Measurements from ENCODE around the gene CPNE1. TPM values are rescaled to one million over a fixed set of nuclear protein-coding genes. Genes with fewer than 3 reads are reported as not detected.

Gene CPNE1
- total and polyA plus RNA-seq, 5 donors from 2014 or later, result 175 to 398 (median 329) TPM

GRCh38 chr20:35700625-35701148, 36.0 kb upstream of the CPNE1 start:
- Mint-ChIP-seq H3K4me1 (peaks cover 22 to 62% (median 38%) of the 10 kb centered on the region in 4 donors), H3K36me3 (peaks cover 28% of the 10 kb centered on the region), H3K9me3 (peaks cover 0 to 1% (median 0%) of the 10 kb centered on the region in 7 donors), H3K27ac (peak overlapping the region in 2 of 3 donors; percentile 78 to 89), H3K27me3 (no peaks in the 10 kb centered on the region), H3K4me3 (peak overlapping the region; percentile 90 to 98 (median 94))
- H3K27ac ChIP-seq (ENCODE audit: insufficient read depth, low read length, poor library complexity, severe bottlenecking), result peak overlapping the region; percentile 90
- H3K4me1 ChIP-seq (ENCODE audit: control insufficient read depth, insufficient read depth, low read length, poor library complexity, severe bottlenecking), result peaks cover 27% of the 10 kb centered on the region
- ATAC-seq (ENCODE audit: low read depth in 2 of 2), result no peak
- H3K4me3 ChIP-seq (ENCODE audit: low read depth, low read length), result no peak overlapping the region
- peaks cover 47% of the 10 kb centered on the region for H3K36me3 ChIP-seq (ENCODE audit: control insufficient read depth, insufficient read depth, low read length)
- H3K27me3 ChIP-seq (ENCODE audit: control insufficient read depth, insufficient read depth, low read length), result no peaks in the 10 kb centered on the region
- no peaks in the 10 kb centered on the region for H3K9me3 ChIP-seq (ENCODE audit: control insufficient read depth in 2 of 2, low read length in 2 of 2)
- no peak for DNase-seq

- ATAC-seq (ENCODE audit: low read depth in 2 of 2) (no peak), DNase-seq (no peak)
- Mint-ChIP-seq H3K27ac (peak overlapping the region; percentile 89 to 98 (median 94)), H3K4me3 (peak overlapping the region; percentile 90 to 98 (median 94)), H3K36me3 (peaks cover 33% of the 10 kb centered on the region), H3K27me3 (no peaks in the 10 kb centered on the region), H3K9me3 (peaks cover 0 to 1% (median 0%) of the 10 kb centered on the region in 7 donors), H3K4me1 (peaks cover 22 to 64% (median 40%) of the 10 kb centered on the region in 4 donors)
- peaks cover 27% of the 10 kb centered on the region for H3K4me1 ChIP-seq (ENCODE audit: control insufficient read depth, insufficient read depth, low read length, poor library complexity, severe bottlenecking)
- H3K27me3 ChIP-seq (ENCODE audit: control insufficient read depth, insufficient read depth, low read length), result no peaks in the 10 kb centered on the region
- H3K27ac ChIP-seq (ENCODE audit: insufficient read depth, low read length, poor library complexity, severe bottlenecking), result peak overlapping the region; percentile 90
- H3K36me3 ChIP-seq (ENCODE audit: control insufficient read depth, insufficient read depth, low read length), result peaks cover 46% of the 10 kb centered on the region
- peak overlapping the region; percentile 92 for H3K4me3 ChIP-seq (ENCODE audit: low read depth, low read length)
- H3K9me3 ChIP-seq (ENCODE audit: control insufficient read depth in 2 of 2, low read length in 2 of 2), result no peaks in the 10 kb centered on the region
These were observed 35.4 kb upstream of the CPNE1 start for GRCh38 chr20:35699957-35700624.

- Histone ChIP-seq H3K27me3 (ENCODE audit: control insufficient read depth, insufficient read depth, low read length) (no peaks in the 10 kb centered on the region), H3K36me3 (ENCODE audit: control insufficient read depth, insufficient read depth, low read length) (peaks cover 41% of the 10 kb centered on the region), H3K9me3 (ENCODE audit: control insufficient read depth in 2 of 2, low read length in 2 of 2) (no peaks in the 10 kb centered on the region), H3K4me3 (ENCODE audit: low read depth, low read length) (peak within 1 kb of the TSS; percentile 92), H3K27ac (ENCODE audit: insufficient read depth, low read length, poor library complexity, severe bottlenecking) (peak within 1 kb of the TSS; percentile 90), H3K4me1 (ENCODE audit: control insufficient read depth, insufficient read depth, low read length, poor library complexity, severe bottlenecking) (peaks cover 27% of the 10 kb centered on the region)
- Mint-ChIP-seq H3K27me3 (no peaks in the 10 kb centered on the region), H3K27ac (peak within 1 kb of the TSS; percentile 89 to 98 (median 94)), H3K4me3 (peak within 1 kb of the TSS; percentile 90 to 98 (median 94)), H3K36me3 (peaks cover 27% of the 10 kb centered on the region), H3K4me1 (peaks cover 22 to 58% (median 37%) of the 10 kb centered on the region in 4 donors), H3K9me3 (peaks cover 0 to 1% (median 0%) of the 10 kb centered on the region in 7 donors)
- DNase-seq, result peak; percentile 83 to 90 (median 84)
- ATAC-seq (ENCODE audit: low read depth in 2 of 2), result peak; percentile 91
These were observed 34.6 kb upstream of the CPNE1 start, which contains the start of the genes NFS1 and ROMO1 for GRCh38 chr20:35699127-35699956. TSS of gene NFS1 (minus strand) at chr20:35699352. CDS start at chr20:35699288, 64 bp downstream. TSS of gene ROMO1 (plus strand) at chr20:35699405. CDS start at chr20:35699633, 228 bp downstream.

- ATAC-seq (ENCODE audit: low read depth in 2 of 2), result peak; percentile 4 to 11
- DNase-seq, result peak in 1 of 3 donors; percentile 36
- peak overlapping the region; percentile 89 for H3K4me3 ChIP-seq (ENCODE audit: low read depth, low read length)
- peak overlapping the region; percentile 70 to 94 (median 88) for H3K27ac Mint-ChIP-seq
- no peaks in the 10 kb centered on the region for H3K27me3 Mint-ChIP-seq
- peaks cover 19% of the 10 kb centered on the region for H3K36me3 Mint-ChIP-seq
- H3K27ac ChIP-seq (ENCODE audit: insufficient read depth, low read length, poor library complexity, severe bottlenecking), result peak overlapping the region; percentile 90
- no peaks in the 10 kb centered on the region for H3K27me3 ChIP-seq (ENCODE audit: control insufficient read depth, insufficient read depth, low read length)
- peaks cover 37% of the 10 kb centered on the region for H3K36me3 ChIP-seq (ENCODE audit: control insufficient read depth, insufficient read depth, low read length)
- peaks cover 22 to 52% (median 36%) of the 10 kb centered on the region in 4 donors for H3K4me1 Mint-ChIP-seq
- peaks cover 27% of the 10 kb centered on the region for H3K4me1 ChIP-seq (ENCODE audit: control insufficient read depth, insufficient read depth, low read length, poor library complexity, severe bottlenecking)
- H3K4me3 Mint-ChIP-seq, result peak overlapping the region; percentile 90 to 98 (median 94)
- no peaks in the 10 kb centered on the region for H3K9me3 ChIP-seq (ENCODE audit: control insufficient read depth in 2 of 2, low read length in 2 of 2)
- H3K9me3 Mint-ChIP-seq, result peaks cover 0 to 1% (median 0%) of the 10 kb centered on the region in 7 donors
These were observed 33.8 kb upstream of the CPNE1 start for GRCh38 chr20:35698298-35699126.

DNA sequence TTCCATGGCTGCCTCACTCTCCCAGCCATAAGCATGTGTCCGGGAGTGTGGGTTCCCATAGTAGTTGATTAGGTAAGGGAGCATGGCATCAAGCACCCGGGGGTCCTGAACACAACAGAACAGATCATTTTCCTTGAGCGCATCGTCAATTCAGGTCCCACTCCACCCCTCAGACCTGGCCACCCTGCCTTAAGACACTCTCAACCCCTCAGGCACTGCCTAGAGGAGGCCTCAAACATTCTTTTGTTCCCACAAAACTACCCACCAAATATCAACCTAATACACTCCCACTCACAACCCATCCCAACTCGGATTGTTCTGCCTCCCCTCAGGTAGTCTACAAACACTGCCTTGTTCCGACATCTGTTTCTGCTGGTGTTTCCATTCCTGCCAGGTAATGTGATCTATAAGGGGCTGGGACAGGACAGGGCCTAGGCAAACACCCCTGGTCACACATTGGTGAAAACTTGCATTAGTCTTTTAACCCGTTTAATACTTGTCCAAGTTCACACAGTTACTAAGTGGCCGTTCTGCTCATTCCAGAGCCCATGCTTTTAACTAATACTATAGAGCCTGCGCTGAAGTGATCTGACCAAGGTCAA, 33.1 kb upstream of the CPNE1 start:
- peaks cover 36% of the 10 kb centered on the region for H3K36me3 ChIP-seq (ENCODE audit: control insufficient read depth, insufficient read depth, low read length)
- no peak overlapping the region for H3K27ac ChIP-seq (ENCODE audit: insufficient read depth, low read length, poor library complexity, severe bottlenecking)
- H3K27ac Mint-ChIP-seq, result peak overlapping the region; percentile 38 to 94 (median 88)
- DNase-seq, result no peak
- H3K9me3 Mint-ChIP-seq, result peaks cover 0 to 1% (median 0%) of the 10 kb centered on the region in 7 donors
- peaks cover 22 to 48% (median 35%) of the 10 kb centered on the region in 4 donors for H3K4me1 Mint-ChIP-seq
- H3K9me3 ChIP-seq (ENCODE audit: control insufficient read depth in 2 of 2, low read length in 2 of 2), result no peaks in the 10 kb centered on the region
- H3K4me1 ChIP-seq (ENCODE audit: control insufficient read depth, insufficient read depth, low read length, poor library complexity, severe bottlenecking), result peaks cover 24% of the 10 kb centered on the region
- peak overlapping the region; percentile 89 for H3K4me3 ChIP-seq (ENCODE audit: low read depth, low read length)
- no peaks in the 10 kb centered on the region for H3K27me3 ChIP-seq (ENCODE audit: control insufficient read depth, insufficient read depth, low read length)
- ATAC-seq (ENCODE audit: low read depth in 2 of 2), result no peak
- H3K27me3 Mint-ChIP-seq, result no peaks in the 10 kb centered on the region
- H3K4me3 Mint-ChIP-seq, result peak overlapping the region; percentile 90 to 98 (median 94)
- peaks cover 14% of the 10 kb centered on the region for H3K36me3 Mint-ChIP-seq

DNA sequence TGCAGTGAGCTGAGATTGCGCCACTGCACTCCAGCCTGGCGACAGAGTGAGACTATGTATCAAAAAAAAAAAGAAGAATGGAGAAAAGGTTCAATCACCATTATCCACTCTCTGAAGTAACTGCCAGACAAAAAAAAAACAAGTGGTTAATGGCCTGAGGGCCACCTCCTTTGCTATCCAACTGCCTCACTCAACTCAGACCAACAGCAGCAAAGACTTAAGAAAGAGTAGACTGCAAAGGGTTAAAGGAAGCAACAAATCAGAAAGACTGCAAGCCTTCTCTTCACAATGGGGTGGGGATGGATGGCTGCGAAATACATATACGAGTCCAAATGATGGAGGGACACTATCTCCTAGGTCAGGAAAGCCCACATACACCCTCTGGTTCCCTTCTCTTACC, 31.3 kb upstream of the CPNE1 start:
- Mint-ChIP-seq H3K9me3 (peaks cover 0 to 1% (median 0%) of the 10 kb centered on the region in 7 donors), H3K27me3 (no peaks in the 10 kb centered on the region), H3K4me1 (peaks cover 22 to 41% (median 29%) of the 10 kb centered on the region in 4 donors), H3K4me3 (peak overlapping the region in 3 of 4 donors; percentile 42 to 86 (median 68)), H3K36me3 (peaks cover 10% of the 10 kb centered on the region), H3K27ac (no peak overlapping the region)
- ATAC-seq (ENCODE audit: low read depth in 2 of 2) (no peak), DNase-seq (no peak)
- Histone ChIP-seq H3K27ac (ENCODE audit: insufficient read depth, low read length, poor library complexity, severe bottlenecking) (no peak overlapping the region), H3K9me3 (ENCODE audit: control insufficient read depth in 2 of 2, low read length in 2 of 2) (no peaks in the 10 kb centered on the region), H3K4me3 (ENCODE audit: low read depth, low read length) (no peak overlapping the region), H3K4me1 (ENCODE audit: control insufficient read depth, insufficient read depth, low read length, poor library complexity, severe bottlenecking) (peaks cover 24% of the 10 kb centered on the region), H3K27me3 (ENCODE audit: control insufficient read depth, insufficient read depth, low read length) (no peaks in the 10 kb centered on the region), H3K36me3 (ENCODE audit: control insufficient read depth, insufficient read depth, low read length) (peaks cover 35% of the 10 kb centered on the region)
